GM12865 (cell line): ENCODE data around the gene LURAP1L.
A peak's percentile ranks its signal among the peaks of the same experiment; 100 is the strongest.

Experiments used
- DNase-seq: peaks from one replicate; pipeline ENCODE4 v3.0.0; 2010; ENCODE audit warnings: low read depth
- H3K4me3 ChIP-seq: 2 replicates; pipeline ENCODE4 v1.5.1; 2011; ENCODE audit warnings: mild to moderate bottlenecking, low read depth, low read length, control low read depth
- CTCF ChIP-seq: IDR thresholded peaks from 2 replicates; pipeline ENCODE4 v1.5.1; 2011; ENCODE audit warnings: low read length, control low read depth, low read depth, inconsistent platforms; ENCODE audit not compliant: insufficient read depth; ENCODE audit errors: missing control alignments

The LURAP1L gene

GRCh38 chr9:12775679-12776512 lies 1.1 kb downstream of the LURAP1L start:
- peak overlapping the region; percentile 43 for H3K4me3 ChIP-seq
- no peak for TF ChIP-seq CTCF
- DNase-seq: peak; percentile 56

- no peak for DNase-seq
- no peak overlapping the region for H3K4me3 ChIP-seq
- TF ChIP-seq CTCF: no peak
Measured at GRCh38 chr9:12776513-12777055, 1.8 kb downstream of the LURAP1L start.

GRCh38 chr9:12777121-12778022 lies 2.6 kb downstream of the LURAP1L start:
- H3K4me3 ChIP-seq: no peak overlapping the region
- DNase-seq: no peak

GRCh38 chr9:12778389-12778788 lies 3.6 kb downstream of the LURAP1L start:
- no peak overlapping the region for H3K4me3 ChIP-seq
- no peak for TF ChIP-seq CTCF

More at GRCh38 chr9:12777121-12778022, 2.6 kb downstream of the LURAP1L start:
- TF ChIP-seq CTCF: no peak

GRCh38 chr9:12781226-12781733 lies 6.5 kb downstream of the LURAP1L start:
- DNase-seq: no peak
- TF ChIP-seq CTCF: no peak
- no peak overlapping the region for H3K4me3 ChIP-seq

More at GRCh38 chr9:12778389-12778788, 3.6 kb downstream of the LURAP1L start:
- DNase-seq: no peak

GRCh38 chr9:12783767-12784460 lies 9.1 kb downstream of the LURAP1L start:
- no peak for DNase-seq
- no peak overlapping the region for H3K4me3 ChIP-seq
- no peak for TF ChIP-seq CTCF
